ENCODE measurements around the gene AATK. TPM values are rescaled to one million over a fixed set of nuclear protein-coding genes. Genes with fewer than 3 reads are reported as not detected.

The AATK gene
- total and polyA plus RNA-seq, 9 of the 15 experiments (the other 6 are each of a cell fraction or from before 2014, with no cell fraction given), result 0.11 to 0.55 (median 0.38) TPM; not detected in 5

DNA sequence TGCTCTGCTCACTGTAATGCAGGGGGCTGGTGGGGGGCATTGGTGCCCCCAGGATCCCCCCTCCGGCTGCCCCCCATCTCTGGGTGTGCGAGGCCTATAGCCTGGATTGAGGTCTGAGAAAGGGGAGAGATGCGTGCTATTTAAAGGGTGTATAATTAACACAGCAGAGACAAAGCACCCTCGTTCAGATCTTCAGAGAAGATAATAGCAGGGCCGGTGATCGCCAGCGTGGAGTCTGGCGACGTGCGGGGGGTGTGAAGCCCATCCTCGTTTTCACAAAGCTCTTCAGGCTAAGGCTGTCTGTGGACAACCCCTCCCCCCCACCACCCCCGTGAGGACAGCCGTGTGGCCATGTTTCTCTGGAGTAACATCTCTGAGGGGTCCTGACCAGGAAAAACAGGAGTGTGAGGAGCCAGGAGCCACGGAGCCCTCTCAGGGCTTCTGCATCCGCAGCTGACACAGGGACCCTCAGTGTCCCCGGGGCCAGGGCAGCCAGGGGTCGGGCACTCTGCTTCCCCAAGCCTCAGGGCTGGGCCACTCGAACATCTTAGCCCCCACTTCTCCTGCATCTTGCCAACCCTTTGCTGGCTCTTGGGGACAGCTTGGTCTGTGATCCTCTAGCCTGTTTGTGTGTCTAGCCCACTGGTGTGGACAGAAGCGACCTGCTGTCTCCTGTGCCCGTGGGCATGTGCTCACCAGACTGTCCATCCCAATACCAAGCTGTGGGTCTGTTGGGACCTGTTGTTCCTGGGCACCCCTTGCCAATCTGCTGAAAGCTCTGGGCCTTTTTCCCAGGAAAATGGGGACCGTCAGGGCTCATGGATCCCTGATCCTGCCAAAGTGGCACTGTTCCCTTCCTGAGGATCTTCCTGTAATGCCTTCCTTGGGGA, 72.2 kb downstream of the AATK start:
- POLR2A ChIA-PET, result interaction anchor here (0.7 to 1.3 kb wide), 3 partner anchors 10 to 449 kb away, joined by 3 to 5 read pairs (median 3); no protein-coding TSS in a partner anchor
- Histone ChIP-seq H3K9me3 (replicated peaks; ENCODE audit: control insufficient read depth, insufficient read depth, low read depth, low read length) (no peaks in the 10 kb centered on the region), H3K27me3 (ENCODE audit: control insufficient read depth in 2 of 2, insufficient read depth in 2 of 2, low read length in 2 of 2) (no peaks in the 10 kb centered on the region), H3K79me2 (ENCODE audit: control insufficient read depth, insufficient read depth, low read length) (no peaks in the 10 kb centered on the region), H3K27ac (ENCODE audit: extremely low read depth, low read depth, low read length) (peak overlapping the region; percentile 74; the same call in 2 of the 3 replicates), H3K4me3 (no peak overlapping the region), H3K4me1 (replicated peaks in 1 of 2; ENCODE audit: control insufficient read depth in 2 of 2, insufficient read depth in 2 of 2, low read length in 2 of 2) (peaks cover 64 to 100% of the 10 kb centered on the region in 2 experiments), H3K9ac (ENCODE audit: insufficient read depth in 1 of 2, low read depth in 2 of 2, low read length in 2 of 2) (peak overlapping the region in 1 of 2 experiments; percentile 32; a peak in 3 of 4 replicates), H3K36me3 (ENCODE audit: control insufficient read depth, insufficient read depth, low read length) (peaks cover 32% of the 10 kb centered on the region; the same call in 2 of the 3 replicates), H2AFZ (ENCODE audit: low read depth, low read length) (no peak overlapping the region), H3K9me1 (ENCODE audit: control insufficient read depth, insufficient read depth, low read length) (peaks cover 5% of the 10 kb centered on the region), H4K20me1 (replicated peaks; ENCODE audit: control insufficient read depth, insufficient read depth, low read length) (0 out of 2 replicates have a peak, but pooled peaks cover 7% of the 10 kb centered on the region), H3K4me2 (ENCODE audit: insufficient read depth, low read length) (no peak overlapping the region)
- ATAC-seq, result no peak
- intact Hi-C loops (cut with micrococcal nuclease) (no loop called here), in situ Hi-C loops (cut with MboI) (no loop called here)
- DNase-seq (ENCODE audit: extremely low read depth in 1 of 4, low spot score in 3 of 4), result no peak
- CTCF ChIA-PET (ENCODE audit: low intra/inter-chr PET ratio), result interaction anchor here (0.6 kb wide), 2 partner anchors 15 to 23 kb away, joined by 3 to 4 read pairs; no protein-coding TSS in a partner anchor
- BruUV-seq (replicated peaks), result no TSS peak
- no peak for TF ChIP-seq DPF2 (IDR thresholded peaks at IDR 0.05)
- TF ChIP-seq, protein P1, sequence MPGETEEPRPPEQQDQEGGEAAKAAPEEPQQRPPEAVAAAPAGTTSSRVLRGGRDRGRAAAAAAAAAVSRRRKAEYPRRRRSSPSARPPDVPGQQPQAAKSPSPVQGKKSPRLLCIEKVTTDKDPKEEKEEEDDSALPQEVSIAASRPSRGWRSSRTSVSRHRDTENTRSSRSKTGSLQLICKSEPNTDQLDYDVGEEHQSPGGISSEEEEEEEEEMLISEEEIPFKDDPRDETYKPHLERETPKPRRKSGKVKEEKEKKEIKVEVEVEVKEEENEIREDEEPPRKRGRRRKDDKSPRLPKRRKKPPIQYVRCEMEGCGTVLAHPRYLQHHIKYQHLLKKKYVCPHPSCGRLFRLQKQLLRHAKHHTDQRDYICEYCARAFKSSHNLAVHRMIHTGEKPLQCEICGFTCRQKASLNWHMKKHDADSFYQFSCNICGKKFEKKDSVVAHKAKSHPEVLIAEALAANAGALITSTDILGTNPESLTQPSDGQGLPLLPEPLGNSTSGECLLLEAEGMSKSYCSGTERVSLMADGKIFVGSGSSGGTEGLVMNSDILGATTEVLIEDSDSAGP (CRISPR knock-in tag; IDR thresholded peaks at IDR 0.05), result no peak
- TF ChIP-seq STAG1 (CRISPR knock-in tag; IDR thresholded peaks at IDR 0.05; ENCODE audit: borderline replicate concordance), result no peak
- TF ChIP-seq, protein P2, sequence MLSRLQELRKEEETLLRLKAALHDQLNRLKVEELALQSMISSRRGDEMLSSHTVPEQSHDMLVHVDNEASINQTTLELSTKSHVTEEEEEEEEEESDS (CRISPR knock-in tag; IDR thresholded peaks at IDR 0.05), result no peak
- no peak for TF ChIP-seq ZNF696 (CRISPR knock-in tag; conservative IDR thresholded peaks at IDR 0.05)
- TF ChIP-seq ZNF589 (CRISPR knock-in tag; IDR thresholded peaks at IDR 0.05; ENCODE audit: low read depth), result 0 out of 2 replicates have a peak, but pooled peaks have one; percentile 13
- no peak for FAIRE-seq
- 55% methylated on average over 19 of the region's 21 CpGs for WGBS (ENCODE audit: insufficient coverage, low coverage, missing lambda C conversion rate)
